NB4 (cell line): Measurements from ENCODE around the gene IL13.

ENCODE experiments used
- CTCF ChIP-seq: IDR thresholded peaks from one replicate; pipeline ENCODE4 v1.5.1; 2012; ENCODE audit warnings: low read depth, low read length
- MAX ChIP-seq: IDR thresholded peaks from 2 replicates; pipeline ENCODE4 v1.6.1; 2011; ENCODE audit warnings: low read depth, low read length
- POLR2A ChIP-seq: IDR thresholded peaks from 2 replicates; pipeline ENCODE4 v1.6.1; 2011; ENCODE audit warnings: mild to moderate bottlenecking; ENCODE audit not compliant: insufficient read length; ENCODE audit errors: extremely low read depth

DNA sequence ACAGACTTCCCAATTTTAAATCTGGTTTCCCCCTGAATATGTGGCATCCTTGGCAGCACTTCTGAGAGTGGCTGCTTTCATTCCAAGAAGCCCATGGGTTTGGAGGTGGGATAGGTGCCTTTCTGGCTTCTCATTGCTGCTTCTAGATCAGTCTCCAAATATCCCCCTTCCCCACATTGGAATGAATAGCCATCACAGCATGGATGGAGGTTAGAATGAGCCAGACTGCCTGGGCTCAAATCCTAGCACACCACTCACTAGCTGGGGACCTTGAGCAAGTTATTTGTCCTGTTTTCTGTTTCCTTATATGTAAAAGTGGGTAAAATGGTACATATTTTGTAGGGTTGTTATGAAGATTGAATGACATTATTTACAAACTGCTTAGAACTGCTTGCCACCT lies 13.8 kb upstream of the IL13 start:
- TF ChIP-seq CTCF (no peak), MAX (no peak), POLR2A (no peak)
